Mucosa of descending colon (tissue), 3 donors: Measurements from ENCODE around the gene ST3GAL5. TPM values are rescaled to one million over a fixed set of nuclear protein-coding genes. Genes with fewer than 3 reads are reported as not detected.

Experiments used
- ATAC-seq: fragments of 200-7000 bp; cut with Tn5 transposase; one replicate; pipeline ENCODE4 v1.9.1; 2020; ENCODE audit warnings: mild to moderate bottlenecking, moderate library complexity
- DNase-seq, 3 donors: peaks; one replicate each; pipeline ENCODE4 v3.0.0-alpha.2; 2020
- H3K36me3 ChIP-seq: fragments of 200-600 bp; one replicate; pipeline ENCODE4 v1.8.0; 2021; ENCODE audit warnings: low read depth, mild to moderate bottlenecking
- H3K4me1 ChIP-seq: fragments of 200-600 bp; one replicate; pipeline ENCODE4 v1.8.0; 2021; ENCODE audit warnings: low read depth, mild to moderate bottlenecking
- H3K4me3 ChIP-seq: fragments of 200-600 bp; one replicate; pipeline ENCODE4 v1.8.0; 2021; ENCODE audit warnings: mild to moderate bottlenecking
- H3K9me3 ChIP-seq: fragments of 200-600 bp; one replicate; pipeline ENCODE4 v1.8.0; 2021; ENCODE audit warnings: mild to moderate bottlenecking
- CTCF ChIP-seq: fragments of 200-600 bp; IDR thresholded peaks from one replicate; pipeline ENCODE4 v1.8.0; 2022; ENCODE audit warnings: antibody characterized with exemption, mild to moderate bottlenecking
- intact Hi-C, 2 donors: fragments of 100-400 bp; cut with DNase I in 1 of 2; cut with micrococcal nuclease in 1 of 2; formaldehyde crosslinking; loops; one replicate each; pipeline versions ENCODE4 v1.11.0 to v1.11.1; 2022; cut with DNase I, micrococcal nuclease
- total RNA-seq, 3 donors: library from RNA; stranded (reverse); fragmentation: NEBNext Ultra II Directional in 2 of 3; extraction: Animal tissue kit (Norgen Biotek cat#: 25700) in 2 of 3; gene quantifications; one replicate each; pipeline versions ENCODE4 v1.2.1 to v1.2.4, GENCODE V29; 2021 to 2023
- donor health status: DM: no; HTN: no; CAD: no; lungs with moderate emphysema.
- donor health status: DM: no; HTN: no; CAD: no.
- donor health status: DM: no; HTN: yes; CAD: no.

ST3GAL5 gene
- total RNA-seq, 3 donors from 2014 or later = 5.0 to 19.0 (median 5.4) TPM

GRCh38 chr2:85810371-85811179 is 78.2 kb downstream of the ST3GAL5 start:
- TF ChIP-seq CTCF = no peak

GRCh38 chr2:85807756-85808155 is 81.0 kb downstream of the ST3GAL5 start:
- Histone ChIP-seq H3K9me3 (no peaks in the 10 kb centered on the region), H3K36me3 (no peaks in the 10 kb centered on the region), H3K4me3 (no peak overlapping the region), H3K4me1 (peaks cover 12% of the 10 kb centered on the region)
- no peak for TF ChIP-seq CTCF
- intact Hi-C loops = no loop called here
- no peak for DNase-seq
- no peak for ATAC-seq

More at GRCh38 chr2:85810371-85811179, 78.2 kb downstream of the ST3GAL5 start:
- H3K9me3 ChIP-seq = no peaks in the 10 kb centered on the region
- ATAC-seq = no peak
- no peaks in the 10 kb centered on the region for H3K36me3 ChIP-seq
- intact Hi-C loops = no loop called here
- no peak overlapping the region for H3K4me3 ChIP-seq
- DNase-seq = no peak
- H3K4me1 ChIP-seq = peaks cover 12% of the 10 kb centered on the region

- Histone ChIP-seq H3K4me3 (no peak overlapping the region), H3K4me1 (peaks cover 11% of the 10 kb centered on the region), H3K36me3 (no peaks in the 10 kb centered on the region), H3K9me3 (no peaks in the 10 kb centered on the region)
- intact Hi-C loops = no loop called here
- no peak for DNase-seq
- ATAC-seq = peak; percentile 88
- no peak for TF ChIP-seq CTCF
Observed at GRCh38 chr2:85806358-85807118, 82.3 kb downstream of the ST3GAL5 start.

GRCh38 chr2:85804583-85804982 is 84.2 kb downstream of the ST3GAL5 start:
- Histone ChIP-seq H3K4me1 (no peaks in the 10 kb centered on the region), H3K4me3 (no peak overlapping the region), H3K9me3 (no peaks in the 10 kb centered on the region), H3K36me3 (no peaks in the 10 kb centered on the region)
- ATAC-seq (no peak), DNase-seq (no peak)
- peak; percentile 34 for TF ChIP-seq CTCF
- intact Hi-C loops = no loop called here

- no peak for DNase-seq
Observed at GRCh38 chr2:85803704-85804425, 84.9 kb downstream of the ST3GAL5 start.

More at GRCh38 chr2:85803704-85804425, 84.9 kb downstream of the ST3GAL5 start:
- H3K4me3 ChIP-seq = no peak overlapping the region
- TF ChIP-seq CTCF = no peak
- no peak for ATAC-seq
- H3K9me3 ChIP-seq = no peaks in the 10 kb centered on the region
- intact Hi-C loops = no loop called here
- H3K4me1 ChIP-seq = no peaks in the 10 kb centered on the region
- no peaks in the 10 kb centered on the region for H3K36me3 ChIP-seq
